A549 (cell line): ENCODE data around the gene SIGLEC8. TPM values are rescaled to one million over a fixed set of nuclear protein-coding genes. Genes with fewer than 3 reads are reported as not detected.
A peak's percentile ranks its signal among the peaks of the same experiment; 100 is the strongest.

Source experiments
- ATAC-seq, 2 experiments: fragments of 200-7000 bp in 1 of 2; fragments of >200 bp in 1 of 2; cut with Nextera tagmentation in 1 of 2; cut with Tn5 transposase in 1 of 2; 3 replicates each; pipeline versions ENCODE4 v1.8.0 to v1.9.1; 2018 to 2020; ENCODE audit warnings: mild to moderate bottlenecking in 1 of 2, moderate library complexity in 1 of 2
- CTCF ChIA-PET: fragments of 300-600 bp; sonication (Branson Sonifier 250); formaldehyde crosslinking; extraction: SDS; loops from one replicate; lab custom pipeline; 2021; ENCODE audit warnings: antibody characterized with exemption, inconsistent platforms; lab: Yijun Ruan, JAX
- POLR2A ChIA-PET: fragments of 350-600 bp; formaldehyde crosslinking; extraction: SDS; loops from one replicate; lab custom pipeline; 2021; ENCODE audit warnings: antibody characterized with exemption, inconsistent platforms; lab: Yijun Ruan, JAX
- DNase-seq, 2 experiments: peaks; one replicate each; pipeline versions ENCODE4 v3.0.0 to v3.0.0-alpha.2; 2011 to 2016; ENCODE audit warnings: low read depth in 1 of 2, low spot score in 1 of 2
- FAIRE-seq: peaks from 2 replicates; lab custom pipeline; 2011; peaks lifted over from hg19 to GRCh38; lab: Jason Lieb, UNC
- H3K27ac ChIP-seq, 2 experiments: fragments of >200 bp; sonication (Bioruptor Twin); formaldehyde crosslinking; 3 replicates each; pipeline ENCODE4 v1.5.1; 2016 to 2017
- H3K4me1 ChIP-seq: fragments of >200 bp; sonication (Bioruptor Twin); formaldehyde crosslinking; 3 replicates; pipeline ENCODE4 v1.6.1; 2016
- H3K4me2 ChIP-seq: fragments of >200 bp; sonication (Bioruptor Twin); formaldehyde crosslinking; 3 replicates; pipeline ENCODE4 v1.6.1; 2016
- H3K4me3 ChIP-seq: fragments of >200 bp; sonication (Bioruptor Twin); formaldehyde crosslinking; 3 replicates; pipeline ENCODE4 v1.5.1; 2016
- H3K9me3 ChIP-seq: fragments of >200 bp; sonication (Bioruptor Twin); formaldehyde crosslinking; 3 replicates; pipeline ENCODE4 v1.6.1; 2016
- CBX2 ChIP-seq: fragments of 200-600 bp; sonication (generic); IDR thresholded peaks from 2 replicates; pipeline ENCODE4 v1.6.1; 2016; ENCODE audit warnings: low read depth, mild to moderate bottlenecking, borderline replicate concordance
- EHF ChIP-seq: fragments of 250-450 bp; sonication (Bioruptor Pico); IDR thresholded peaks from 2 replicates; pipeline ENCODE4 v1.5.0; 2020; ENCODE audit warnings: mild to moderate bottlenecking
- FOSL2 ChIP-seq, 2 experiments: fragments of 450-650 bp in 1 of 2; fragments of >200 bp in 1 of 2; sonication (Bioruptor Twin) in 1 of 2; formaldehyde crosslinking; IDR thresholded peaks; 2 replicates each; pipeline versions ENCODE4 v1.5.0 to v1.6.1; 2016 to 2020; ENCODE audit warnings: mild to moderate bottlenecking in 1 of 2, moderate library complexity in 1 of 2
- MAZ ChIP-seq: fragments of 150-350 bp; IDR thresholded peaks from 2 replicates; pipeline ENCODE4 v1.6.1; 2014; ENCODE audit warnings: antibody characterized with exemption, low read depth, low read length, borderline replicate concordance
- POLR2AphosphoS2 ChIP-seq: conservative IDR thresholded peaks from 2 replicates; pipeline ENCODE4 v1.6.1; 2012; ENCODE audit warnings: low read length, improper control_type of control experiment, inconsistent platforms
- RAD21 ChIP-seq, 2 experiments: fragments of >200 bp in 1 of 2; sonication (Bioruptor Twin) in 1 of 2; formaldehyde crosslinking in 1 of 2; IDR thresholded peaks in 1 of 2; conservative IDR thresholded peaks in 1 of 2; 2 replicates in 1 of 2; 3 replicates in 1 of 2; pipeline ENCODE4 v1.6.1; 2012 to 2018; ENCODE audit warnings: inconsistent platforms in 1 of 2
- RARB ChIP-seq: fragments of 250-450 bp; sonication (Bioruptor Pico); IDR thresholded peaks from 2 replicates; pipeline ENCODE4 v1.8.0; 2021; ENCODE audit warnings: mild to moderate bottlenecking, moderate library complexity
- RCOR1 ChIP-seq: fragments of 150-350 bp; IDR thresholded peaks from 2 replicates; pipeline ENCODE4 v1.6.1; 2014; ENCODE audit warnings: antibody characterized with exemption, low read length, low read depth
- RFX5 ChIP-seq: fragments of 450-650 bp; IDR thresholded peaks from 2 replicates; pipeline ENCODE4 v1.7.1; 2014; ENCODE audit warnings: antibody characterized with exemption, mild to moderate bottlenecking, moderate library complexity
- SREBF2 ChIP-seq: fragments of 450-650 bp; IDR thresholded peaks from 2 replicates; pipeline ENCODE4 v1.6.1; 2014; ENCODE audit warnings: mild to moderate bottlenecking, moderate library complexity
- ZNF302 ChIP-seq: fragments of 250-450 bp; sonication (Bioruptor Pico); IDR thresholded peaks from 2 replicates; pipeline ENCODE4 v1.9.0; 2021; ENCODE audit warnings: inconsistent platforms, mild to moderate bottlenecking, moderate library complexity
- ZSCAN20 ChIP-seq: fragments of 250-450 bp; sonication (Bioruptor Pico); IDR thresholded peaks from 2 replicates; pipeline ENCODE4 v1.8.0; 2022; ENCODE audit warnings: mild to moderate bottlenecking, moderate library complexity
- WGBS: methylation state at CpG from one replicate; pipeline ENCODE4 v1.1.6; 2017; ENCODE audit errors: missing lambda C conversion rate; 5-methylcytosine and 5-hydroxymethylcytosine counted together
- polyA plus RNA-seq, 4 experiments: library from polyadenylated mRNA; depleted of rRNA in 3 of 4; stranded (reverse); fragments of >200 nt; fragmentation: RNase III in 1 of 4; extraction: RNeasy Plus Mini Kit Qiagen cat#74134 plus additional on column Dnase treatment in 1 of 4; gene quantifications; 2 replicates in 3 of 4; 3 replicates in 1 of 4; pipeline ENCODE4 v1.2.3, GENCODE V29; 2011 to 2017
- TF ChIP-seq, protein P1 (sequence below): fragments of 250-450 bp; sonication (Bioruptor Pico); IDR thresholded peaks from 2 replicates; pipeline ENCODE4 v1.5.0; 2020; ENCODE audit warnings: low read depth, mild to moderate bottlenecking, moderate library complexity
- TF ChIP-seq, protein P2 (sequence below): IDR thresholded peaks from 2 replicates; pipeline ENCODE4 v1.6.1; 2012
- TF ChIP-seq, protein P3 (sequence below): fragments of 150-350 bp; IDR thresholded peaks from 2 replicates; pipeline ENCODE4 v1.6.1; 2014; ENCODE audit warnings: low read depth, mild to moderate bottlenecking, low read length
- TF ChIP-seq, protein P4 (sequence below): fragments of 250-450 bp; sonication (Bioruptor Pico); IDR thresholded peaks from 2 replicates; pipeline ENCODE4 v1.5.0; 2021; ENCODE audit warnings: mild to moderate bottlenecking, moderate library complexity, borderline replicate concordance
- TF ChIP-seq, protein P5 (sequence below): fragments of >200 bp; sonication (Bioruptor Twin); formaldehyde crosslinking; IDR thresholded peaks from 3 replicates; pipeline ENCODE4 v1.6.1; 2016

SIGLEC8 gene
- polyA plus RNA-seq, 2 of the 4 experiments (the other 2 are of a cell fraction) = not detected

DNA sequence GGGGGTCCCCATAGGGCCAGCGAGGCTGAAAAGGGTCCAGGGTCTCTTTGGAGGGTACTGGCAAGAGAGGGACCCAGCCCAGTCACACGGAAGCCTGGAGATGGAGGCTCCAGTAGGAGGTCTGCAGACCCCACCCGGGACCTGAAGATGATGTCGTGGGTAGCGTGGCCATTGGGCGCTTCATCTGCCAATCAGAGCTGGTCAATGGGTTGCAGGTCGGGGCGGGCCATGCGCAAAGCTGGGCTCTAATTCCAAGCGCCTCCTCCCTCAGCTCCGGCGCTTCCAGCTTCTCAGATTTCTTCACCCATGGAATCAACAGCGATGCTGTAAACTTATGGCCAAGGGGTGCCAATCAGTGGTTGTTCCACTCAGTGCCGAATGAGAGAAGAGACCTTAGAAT is 32.4 kb upstream of the SIGLEC8 start:
- WGBS = 9% methylated on average over 11 of the region's 14 CpGs
- POLR2A ChIA-PET = no interaction called here
- H3K4me2 ChIP-seq = no peak overlapping the region
- no peak overlapping the region for H3K27ac ChIP-seq
- no peaks in the 10 kb centered on the region for H3K4me1 ChIP-seq
- TF ChIP-seq RCOR1 (no peak), ZSCAN20 (CRISPR knock-in tag) (no peak), RAD21 (conservative IDR thresholded peaks at IDR 0.05 in 1 of 2, IDR thresholded peaks at IDR 0.05 in 1 of 2) (no peak), RARB (CRISPR knock-in tag) (no peak)
- TF ChIP-seq, protein P1, sequence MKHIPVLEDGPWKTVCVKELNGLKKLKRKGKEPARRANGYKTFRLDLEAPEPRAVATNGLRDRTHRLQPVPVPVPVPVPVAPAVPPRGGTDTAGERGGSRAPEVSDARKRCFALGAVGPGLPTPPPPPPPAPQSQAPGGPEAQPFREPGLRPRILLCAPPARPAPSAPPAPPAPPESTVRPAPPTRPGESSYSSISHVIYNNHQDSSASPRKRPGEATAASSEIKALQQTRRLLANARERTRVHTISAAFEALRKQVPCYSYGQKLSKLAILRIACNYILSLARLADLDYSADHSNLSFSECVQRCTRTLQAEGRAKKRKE = no peak
- peaks cover 14% of the 10 kb centered on the region; the same call in 2 of the 3 replicates for H3K9me3 ChIP-seq
- no peak for FAIRE-seq
- CTCF ChIA-PET = interaction anchor here (0.6 kb wide), 1 partner anchor 578 kb away, joined by 5 read pairs; no protein-coding TSS in a partner anchor
- no peak for DNase-seq
- ATAC-seq = no peak
- H3K4me3 ChIP-seq = no peak overlapping the region

DNA sequence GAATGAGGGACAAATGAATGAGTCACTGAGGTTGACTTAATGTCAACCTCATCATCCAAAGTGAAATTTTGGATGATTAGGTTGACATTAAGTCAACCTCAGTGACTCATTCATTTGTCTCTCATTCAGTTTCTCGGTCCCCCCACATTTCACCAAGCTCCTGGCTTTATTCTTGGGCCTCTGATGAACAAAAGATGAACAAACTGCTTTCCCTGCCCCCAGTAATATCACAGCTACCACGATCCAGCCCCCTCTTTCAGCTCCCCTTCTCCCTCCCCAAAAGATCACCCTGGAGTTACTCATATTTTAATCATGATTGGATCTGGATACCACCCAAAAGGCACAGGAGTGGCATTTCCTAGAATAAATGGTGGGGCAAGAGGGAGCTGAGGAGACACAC is 30.9 kb upstream of the SIGLEC8 start:
- POLR2A ChIA-PET = no interaction called here
- ATAC-seq (no peak), DNase-seq (no peak), FAIRE-seq (no peak)
- 2% methylated on average over 2 of the region's 2 CpGs for WGBS
- no peak overlapping the region for H3K4me3 ChIP-seq
- no peak overlapping the region for H3K27ac ChIP-seq
- TF ChIP-seq FOSL2 (IDR thresholded peaks at IDR 0.05) (no peak), FOSL2 (CRISPR knock-in tag; IDR thresholded peaks at IDR 0.05) (0 out of 2 replicates have a peak, but pooled peaks have one; percentile 18), POLR2AphosphoS2 (no peak)
- no peaks in the 10 kb centered on the region for H3K4me1 ChIP-seq
- H3K4me2 ChIP-seq = no peak overlapping the region
- peaks cover 14% of the 10 kb centered on the region; the same call in 1 of the 3 replicates for H3K9me3 ChIP-seq
- CTCF ChIA-PET = interaction anchor here (0.5 kb wide), 1 partner anchor 168 kb away, joined by 3 read pairs; no protein-coding TSS in a partner anchor

DNA sequence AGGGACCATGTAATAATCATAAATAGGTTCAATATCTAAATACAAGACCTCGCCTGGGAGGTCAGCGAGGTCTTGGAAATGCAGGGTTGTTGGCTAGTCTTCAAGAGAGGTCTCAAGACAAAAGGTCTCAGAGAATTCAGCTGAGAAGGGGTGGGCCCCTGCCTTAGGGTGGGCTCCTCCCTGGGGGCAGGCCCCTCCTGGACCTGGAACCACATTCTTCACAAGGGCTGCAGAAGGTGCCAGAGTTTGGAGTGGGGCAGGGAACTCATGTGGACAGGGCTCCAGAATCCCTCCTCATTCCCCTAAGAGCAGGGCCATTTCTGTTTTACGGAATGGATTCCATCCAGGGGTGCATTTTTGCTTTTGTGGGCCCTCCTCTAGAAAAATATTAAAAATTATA is 30.2 kb upstream of the SIGLEC8 start:
- H3K4me3 ChIP-seq = no peak overlapping the region
- ChIA-PET POLR2A (no interaction called here), CTCF (no interaction called here)
- no peaks in the 10 kb centered on the region for H3K4me1 ChIP-seq
- WGBS = 3% methylated on average over 3 of the region's 3 CpGs
- no peak overlapping the region for H3K27ac ChIP-seq
- DNase-seq (no peak), ATAC-seq (no peak), FAIRE-seq (no peak)
- peaks cover 14% of the 10 kb centered on the region; the same call in 1 of the 3 replicates for H3K9me3 ChIP-seq
- TF ChIP-seq ZNF302 (CRISPR knock-in tag) = no peak
- TF ChIP-seq, protein P2, sequence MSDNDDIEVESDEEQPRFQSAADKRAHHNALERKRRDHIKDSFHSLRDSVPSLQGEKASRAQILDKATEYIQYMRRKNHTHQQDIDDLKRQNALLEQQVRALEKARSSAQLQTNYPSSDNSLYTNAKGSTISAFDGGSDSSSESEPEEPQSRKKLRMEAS = no peak
- no peak for TF ChIP-seq MAZ
- TF ChIP-seq CBX2 = no peak
- TF ChIP-seq, protein P3, sequence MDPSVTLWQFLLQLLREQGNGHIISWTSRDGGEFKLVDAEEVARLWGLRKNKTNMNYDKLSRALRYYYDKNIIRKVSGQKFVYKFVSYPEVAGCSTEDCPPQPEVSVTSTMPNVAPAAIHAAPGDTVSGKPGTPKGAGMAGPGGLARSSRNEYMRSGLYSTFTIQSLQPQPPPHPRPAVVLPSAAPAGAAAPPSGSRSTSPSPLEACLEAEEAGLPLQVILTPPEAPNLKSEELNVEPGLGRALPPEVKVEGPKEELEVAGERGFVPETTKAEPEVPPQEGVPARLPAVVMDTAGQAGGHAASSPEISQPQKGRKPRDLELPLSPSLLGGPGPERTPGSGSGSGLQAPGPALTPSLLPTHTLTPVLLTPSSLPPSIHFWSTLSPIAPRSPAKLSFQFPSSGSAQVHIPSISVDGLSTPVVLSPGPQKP = no peak
- no peak for TF ChIP-seq EHF (CRISPR knock-in tag)
- no peak for TF ChIP-seq RAD21 (conservative IDR thresholded peaks at IDR 0.05 in 1 of 2, IDR thresholded peaks at IDR 0.05 in 1 of 2)
- TF ChIP-seq, protein P4, sequence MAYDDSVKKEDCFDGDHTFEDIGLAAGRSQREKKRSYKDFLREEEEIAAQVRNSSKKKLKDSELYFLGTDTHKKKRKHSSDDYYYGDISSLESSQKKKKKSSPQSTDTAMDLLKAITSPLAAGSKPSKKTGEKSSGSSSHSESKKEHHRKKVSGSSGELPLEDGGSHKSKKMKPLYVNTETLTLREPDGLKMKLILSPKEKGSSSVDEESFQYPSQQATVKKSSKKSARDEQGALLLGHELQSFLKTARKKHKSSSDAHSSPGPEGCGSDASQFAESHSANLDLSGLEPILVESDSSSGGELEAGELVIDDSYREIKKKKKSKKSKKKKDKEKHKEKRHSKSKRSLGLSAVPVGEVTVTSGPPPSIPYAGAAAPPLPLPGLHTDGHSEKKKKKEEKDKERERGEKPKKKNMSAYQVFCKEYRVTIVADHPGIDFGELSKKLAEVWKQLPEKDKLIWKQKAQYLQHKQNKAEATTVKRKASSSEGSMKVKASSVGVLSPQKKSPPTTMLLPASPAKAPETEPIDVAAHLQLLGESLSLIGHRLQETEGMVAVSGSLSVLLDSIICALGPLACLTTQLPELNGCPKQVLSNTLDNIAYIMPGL = no peak
- TF ChIP-seq, protein P5, sequence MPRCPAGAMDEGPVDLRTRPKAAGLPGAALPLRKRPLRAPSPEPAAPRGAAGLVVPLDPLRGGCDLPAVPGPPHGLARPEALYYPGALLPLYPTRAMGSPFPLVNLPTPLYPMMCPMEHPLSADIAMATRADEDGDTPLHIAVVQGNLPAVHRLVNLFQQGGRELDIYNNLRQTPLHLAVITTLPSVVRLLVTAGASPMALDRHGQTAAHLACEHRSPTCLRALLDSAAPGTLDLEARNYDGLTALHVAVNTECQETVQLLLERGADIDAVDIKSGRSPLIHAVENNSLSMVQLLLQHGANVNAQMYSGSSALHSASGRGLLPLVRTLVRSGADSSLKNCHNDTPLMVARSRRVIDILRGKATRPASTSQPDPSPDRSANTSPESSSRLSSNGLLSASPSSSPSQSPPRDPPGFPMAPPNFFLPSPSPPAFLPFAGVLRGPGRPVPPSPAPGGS = no peak
- TF ChIP-seq RFX5 = no peak
- no peak for TF ChIP-seq SREBF2
- no peak overlapping the region for H3K4me2 ChIP-seq
